Bronchial epithelial cell (primary cell): ENCODE measurements around the gene CDK6. TPM values are rescaled to one million over a fixed set of nuclear protein-coding genes. Genes with fewer than 3 reads are reported as not detected.
A peak's percentile ranks its signal among the peaks of the same experiment; 100 is the strongest.

Experiments
- DNase-seq: peaks from one replicate; pipeline ENCODE4 v3.0.0-alpha.2; 2010; ENCODE audit warnings: low read depth
- FAIRE-seq: peaks from 2 replicates; lab custom pipeline; 2011; peaks lifted over from hg19 to GRCh38; lab: Jason Lieb, UNC
- H3K27me3 ChIP-seq: 2 replicates; pipeline ENCODE4 v1.5.1; 2011; ENCODE audit warnings: low read length; ENCODE audit not compliant: control insufficient read depth, insufficient read depth
- H3K36me3 ChIP-seq: 2 replicates; pipeline ENCODE4 v1.5.1; 2011; ENCODE audit warnings: low read length; ENCODE audit not compliant: control insufficient read depth, insufficient read depth
- H3K4me3 ChIP-seq: 2 replicates; pipeline ENCODE4 v1.5.1; 2011; ENCODE audit warnings: mild to moderate bottlenecking, low read depth, low read length, control low read depth
- CTCF ChIP-seq: IDR thresholded peaks from 2 replicates; pipeline ENCODE4 v1.5.1; 2011; ENCODE audit warnings: mild to moderate bottlenecking, moderate library complexity, low read length, control low read depth, inconsistent platforms; ENCODE audit not compliant: insufficient read depth, severe bottlenecking
- total RNA-seq: library from RNA; depleted of rRNA; stranded (reverse); fragments of >200 nt; gene quantifications from 2 replicates; pipeline ENCODE4 v1.2.1, GENCODE V29; 2014

The CDK6 gene
- total RNA-seq, 1 donor from 2014 or later = 52.9 TPM

- DNase-seq = no peak
- Histone ChIP-seq H3K36me3 (peaks cover 4% of the 10 kb centered on the region), H3K4me3 (no peak overlapping the region), H3K27me3 (no peaks in the 10 kb centered on the region)
- no peak for TF ChIP-seq CTCF
- FAIRE-seq = no peak
Observed at GRCh38 chr7:92622685-92623084, 213.7 kb downstream of the CDK6 start.

- FAIRE-seq (no peak), DNase-seq (peak; percentile 76)
- Histone ChIP-seq H3K4me3 (no peak overlapping the region), H3K27me3 (no peaks in the 10 kb centered on the region), H3K36me3 (peaks cover 6% of the 10 kb centered on the region)
- no peak for TF ChIP-seq CTCF
Observed at GRCh38 chr7:92622030-92622429, 214.3 kb downstream of the CDK6 start.

GRCh38 chr7:92621561-92622023 is 214.8 kb downstream of the CDK6 start:
- Histone ChIP-seq H3K36me3 (peaks cover 7% of the 10 kb centered on the region), H3K27me3 (no peaks in the 10 kb centered on the region), H3K4me3 (no peak overlapping the region)
- FAIRE-seq (no peak), DNase-seq (peak; percentile 47)
- no peak for TF ChIP-seq CTCF

GRCh38 chr7:92621026-92621540 is 215.3 kb downstream of the CDK6 start:
- Histone ChIP-seq H3K4me3 (no peak overlapping the region), H3K36me3 (peaks cover 9% of the 10 kb centered on the region), H3K27me3 (no peaks in the 10 kb centered on the region)
- TF ChIP-seq CTCF = peak; percentile 63
- DNase-seq = peak; percentile 88
- no peak for FAIRE-seq

GRCh38 chr7:92615861-92616260 is 220.5 kb downstream of the CDK6 start:
- TF ChIP-seq CTCF = no peak
- Histone ChIP-seq H3K4me3 (no peak overlapping the region), H3K36me3 (peaks cover 14% of the 10 kb centered on the region), H3K27me3 (no peaks in the 10 kb centered on the region)
- FAIRE-seq (no peak), DNase-seq (no peak)

- DNase-seq = no peak
- no peaks in the 10 kb centered on the region for H3K27me3 ChIP-seq
- no peak for FAIRE-seq
- H3K4me3 ChIP-seq = no peak overlapping the region
- H3K36me3 ChIP-seq = peaks cover 14% of the 10 kb centered on the region
- no peak for TF ChIP-seq CTCF
Observed at GRCh38 chr7:92614660-92615174, 221.7 kb downstream of the CDK6 start.
